HG02798 (cell line): ENCODE results near the gene LEF1.
A peak's percentile ranks its signal among the peaks of the same experiment; 100 is the strongest.

Experiments used
- ATAC-seq: cut with Tn5 transposase; IDR thresholded peaks from one replicate; pipeline ENCODE4 v1.9.1; 2021; ENCODE audit warnings: mild to moderate bottlenecking; ENCODE audit not compliant: unreplicated experiment, poor library complexity

Gene LEF1

DNA sequence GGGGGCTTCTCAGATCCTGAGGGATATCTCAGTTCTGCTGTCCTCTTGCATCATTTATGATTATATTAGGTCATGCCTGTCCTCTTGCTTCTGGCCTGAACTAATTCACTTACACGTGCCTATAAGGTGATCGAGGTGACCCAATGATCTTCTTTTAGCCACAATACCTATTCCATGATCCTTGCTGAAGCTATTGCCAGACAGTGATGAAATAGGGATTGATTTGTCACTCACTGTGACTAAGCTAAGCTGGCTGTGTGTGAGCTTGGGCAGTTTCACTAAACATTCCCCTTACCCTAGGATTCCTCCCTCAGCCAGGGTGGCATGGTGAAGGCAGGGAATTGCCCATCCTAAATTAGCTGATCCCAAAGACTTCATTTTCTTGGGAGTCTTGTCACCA lies 160.0 kb downstream of the LEF1 start:
- no peak for ATAC-seq

DNA sequence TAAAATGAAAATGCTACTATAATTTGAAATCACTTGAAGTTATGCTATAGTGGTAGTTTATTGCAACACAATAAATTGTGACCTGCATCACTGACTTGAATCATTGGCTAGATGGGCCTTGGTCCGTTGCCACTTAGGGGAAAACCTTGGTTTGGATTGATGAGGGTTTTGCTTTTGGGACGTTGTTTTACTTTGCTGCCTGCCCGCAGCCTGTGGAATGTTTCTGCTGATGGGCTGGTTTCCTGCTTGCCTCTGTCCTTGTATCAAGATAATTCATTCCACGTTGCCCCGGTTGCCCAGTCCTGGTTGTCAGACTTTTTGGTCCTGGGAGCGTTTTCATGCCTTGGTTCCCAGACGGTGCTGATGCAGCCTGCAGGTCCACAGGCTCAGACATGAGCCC lies 160.7 kb downstream of the LEF1 start:
- ATAC-seq, result no peak

DNA sequence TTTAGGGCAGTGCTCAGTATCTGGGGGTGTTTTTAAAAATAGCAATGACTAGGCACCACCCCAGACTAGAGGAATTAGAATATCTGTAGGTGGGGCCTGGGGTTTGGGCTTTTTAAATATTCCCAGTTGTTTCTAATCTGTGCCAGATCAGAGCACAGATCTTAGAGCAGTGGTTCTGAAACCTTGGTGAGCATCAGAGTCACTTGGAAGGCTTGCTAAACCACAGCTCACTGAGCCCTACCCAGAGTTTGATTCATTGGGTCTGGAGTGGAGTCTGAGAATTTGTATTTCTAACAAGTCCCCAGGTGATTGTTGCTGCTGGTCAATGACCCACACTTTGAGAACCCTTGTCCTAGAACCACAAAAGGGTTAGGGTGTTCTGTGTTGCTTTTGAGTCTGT lies 162.4 kb downstream of the LEF1 start:
- ATAC-seq, result no peak

DNA sequence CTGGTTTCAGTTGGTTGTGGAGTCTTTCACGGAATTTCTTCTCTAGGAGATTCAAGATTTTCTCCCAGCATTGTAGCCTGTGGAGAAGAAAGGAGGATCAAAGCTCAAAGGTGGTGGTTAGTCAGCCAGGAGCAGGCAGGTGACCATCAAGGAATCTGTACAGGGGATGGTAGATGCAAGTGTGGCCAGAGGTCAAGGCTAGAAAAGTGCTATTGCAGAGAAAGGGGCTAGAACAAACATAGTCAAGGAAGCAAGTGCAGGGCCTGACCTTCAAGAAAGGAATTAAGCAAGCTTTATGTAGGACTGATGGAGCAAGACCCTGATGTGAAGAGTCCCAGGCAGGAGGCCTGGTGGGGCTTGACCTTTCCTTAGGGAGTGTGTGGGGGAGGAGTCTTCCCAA lies 162.9 kb downstream of the LEF1 start:
- ATAC-seq, result no peak

DNA sequence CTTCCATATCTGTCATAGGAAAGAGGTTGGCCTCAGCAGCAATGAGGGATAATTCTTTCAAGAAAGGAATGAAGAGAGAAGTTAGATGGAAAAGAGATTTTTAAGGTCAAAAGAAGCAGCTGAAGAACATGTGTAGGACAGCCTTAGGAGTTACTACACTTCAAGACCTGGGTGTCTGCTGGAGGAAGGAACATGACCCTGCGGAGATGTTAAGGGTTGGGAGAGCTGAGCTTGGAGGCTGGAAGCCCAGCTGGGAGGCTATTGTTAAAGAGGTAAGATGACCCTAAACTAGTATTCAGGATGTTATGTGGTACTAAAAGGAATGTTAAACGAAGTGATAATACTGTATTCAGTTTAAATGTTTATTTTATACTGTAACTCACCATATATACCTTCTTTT lies 164.1 kb downstream of the LEF1 start:
- no peak for ATAC-seq

DNA sequence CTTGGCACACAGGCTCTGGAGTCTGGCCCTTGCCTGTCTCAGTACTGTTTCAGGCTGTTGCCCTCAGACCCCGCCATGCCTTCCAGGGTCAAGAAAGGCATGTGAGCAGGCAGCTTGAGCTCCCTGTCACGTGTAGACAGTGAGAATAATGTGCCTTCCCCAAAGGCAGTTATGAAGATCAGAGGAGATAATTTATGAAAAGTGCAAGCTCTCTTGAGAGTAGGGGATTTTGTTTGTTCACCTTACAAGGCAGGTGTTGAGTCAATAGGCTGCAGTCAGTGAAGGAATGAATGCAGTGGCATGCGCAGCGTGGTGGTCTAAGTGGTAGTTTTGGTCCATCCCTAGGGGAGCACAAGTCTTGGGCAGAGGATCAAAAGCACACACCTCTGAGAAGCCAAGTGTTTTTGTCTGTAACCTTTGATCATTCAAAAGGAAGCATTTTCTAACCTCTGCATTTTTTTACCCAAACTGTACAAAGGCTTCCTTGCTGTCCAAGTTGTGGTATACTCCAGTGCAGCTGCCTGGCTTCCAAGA lies 164.7 kb downstream of the LEF1 start:
- ATAC-seq, result peak; percentile 48

DNA sequence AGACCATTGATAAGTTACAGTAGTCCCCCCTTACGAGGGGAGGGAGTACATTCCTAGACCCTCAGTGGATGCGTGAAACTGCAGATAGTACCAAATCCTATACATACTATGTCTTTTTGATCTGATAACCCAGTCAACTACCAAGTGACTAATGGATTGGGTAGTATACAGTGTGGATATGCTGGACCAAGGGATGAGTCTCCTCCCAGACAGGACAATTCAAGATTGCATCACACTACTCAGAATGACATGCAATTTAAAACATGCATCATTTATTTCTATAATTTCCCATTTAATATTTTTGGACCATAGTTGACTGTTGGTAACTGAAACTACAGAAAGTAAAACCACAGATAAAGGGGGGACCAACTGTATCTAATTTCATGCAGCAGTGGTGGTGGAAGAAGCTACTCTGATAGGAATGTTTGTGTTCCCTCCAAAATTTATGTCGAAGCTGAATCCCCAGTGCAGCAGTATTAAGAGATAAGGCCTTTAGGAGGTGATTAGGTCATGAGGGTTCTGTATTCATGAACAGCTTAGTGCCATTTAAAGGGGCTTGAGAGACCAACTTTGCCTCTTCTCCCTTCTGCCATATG lies 167.1 kb downstream of the LEF1 start:
- ATAC-seq, result no peak

DNA sequence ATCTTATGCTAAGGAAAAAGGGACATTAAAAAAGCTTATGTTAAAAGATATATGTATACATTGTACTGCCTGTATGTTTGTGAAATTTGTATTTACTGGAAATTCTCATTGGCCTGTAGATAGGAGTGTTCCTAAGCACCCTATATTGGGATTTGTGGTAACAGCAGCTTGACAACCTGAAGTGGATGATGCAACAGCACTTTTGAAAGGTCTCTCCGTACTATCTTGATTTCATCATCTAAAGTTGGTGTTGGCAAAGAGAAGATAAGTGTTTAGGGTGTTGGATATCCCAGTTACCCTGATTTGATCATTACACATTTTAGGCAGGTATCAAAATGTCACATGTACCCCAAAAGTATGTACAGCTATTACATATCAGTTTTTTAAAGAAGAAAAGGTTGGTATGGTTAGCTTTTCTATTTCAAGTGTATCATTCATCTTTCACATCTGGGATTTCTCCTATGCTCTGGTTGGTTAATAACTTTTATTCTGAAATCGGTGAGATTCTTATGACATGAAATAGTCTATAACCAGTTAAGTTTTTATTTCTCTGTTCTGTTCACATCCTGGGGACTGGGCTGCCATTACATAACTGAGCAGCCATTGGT lies 168.7 kb downstream of the LEF1 start:
- ATAC-seq, result no peak

DNA sequence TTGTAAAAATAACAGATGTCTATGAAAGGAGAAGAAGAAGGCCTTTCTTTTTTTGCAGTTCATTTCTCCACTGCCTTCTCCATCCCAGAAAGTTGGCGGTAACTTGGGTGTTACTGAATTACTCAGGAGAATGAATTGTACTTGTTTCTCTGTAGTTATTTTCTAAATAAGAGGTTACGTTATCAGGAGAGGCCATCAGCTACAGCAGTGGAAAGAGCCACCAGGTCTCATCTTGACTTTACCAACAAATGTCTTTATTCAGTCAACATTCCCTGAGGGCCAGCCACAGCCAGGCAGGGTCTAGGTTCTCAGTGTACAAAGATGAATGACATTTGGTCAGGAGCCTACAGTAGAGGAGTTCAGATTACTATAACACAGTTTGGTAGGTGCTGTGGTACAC lies 170.9 kb downstream of the LEF1 start:
- no peak for ATAC-seq
